Kasumi-1 (cell line): ENCODE measurements around the gene SCN3A.

Experiments used
- DNase-seq, 2 experiments: peaks; one replicate each; lab custom pipeline; 2025; lab: John Stamatoyannopoulos, UW

SCN3A gene

GRCh38 chr2:165055082-165055851, 148.6 kb downstream of the SCN3A start:
- no peak for DNase-seq

DNA sequence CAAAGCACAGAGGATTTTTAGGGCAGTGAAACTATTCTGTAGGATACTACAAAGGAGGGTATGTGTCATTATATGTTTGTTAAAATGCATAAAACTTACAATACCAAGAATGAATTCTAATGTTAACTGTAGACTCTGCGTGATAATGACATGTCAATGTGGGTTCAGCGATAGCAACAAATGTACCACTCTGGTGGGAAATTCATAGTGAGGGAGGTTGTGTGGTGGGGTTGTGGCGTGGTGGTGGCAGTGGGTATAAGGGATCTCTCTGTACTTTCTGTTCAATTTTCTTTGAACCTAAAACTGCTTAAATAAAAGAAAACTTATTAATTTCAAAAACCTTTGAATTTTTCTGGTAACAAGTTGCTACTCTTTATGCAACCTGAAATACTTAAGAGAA, 149.2 kb downstream of the SCN3A start:
- no peak for DNase-seq

- no peak for DNase-seq
These were observed 159.1 kb downstream of the SCN3A start for GRCh38 chr2:165044505-165045303.
